Karpas-422 (cell line): ENCODE measurements around the gene WFDC2. TPM values are rescaled to one million over a fixed set of nuclear protein-coding genes. Genes with fewer than 3 reads are reported as not detected.

Experiments used
- DNase-seq: peaks from one replicate; pipeline ENCODE4 v3.0.0-alpha.2; 2015
- H2AFZ ChIP-seq: fragments of 200-600 bp; sonication (generic); 2 replicates; pipeline ENCODE4 v1.6.1; 2014; ENCODE audit warnings: antibody characterized with exemption, low read length, mixed read lengths
- H3K27ac ChIP-seq: fragments of 200-600 bp; sonication (generic); 2 replicates; pipeline ENCODE4 v1.5.1; 2014; ENCODE audit warnings: mild to moderate bottlenecking, low read length, moderate library complexity
- H3K27me3 ChIP-seq: fragments of 200-600 bp; sonication (generic); 2 replicates; pipeline ENCODE4 v1.6.1; 2014; ENCODE audit warnings: low read length, mixed read lengths
- H3K36me3 ChIP-seq: fragments of 200-600 bp; sonication (generic); 2 replicates; pipeline ENCODE4 v1.6.1; 2014; ENCODE audit warnings: low read length, mixed read lengths; ENCODE audit not compliant: insufficient read depth
- H3K4me1 ChIP-seq: fragments of 200-600 bp; sonication (generic); 2 replicates; pipeline ENCODE4 v1.6.1; 2014; ENCODE audit warnings: mild to moderate bottlenecking, low read length, mixed read lengths
- H3K4me2 ChIP-seq: fragments of 200-600 bp; sonication (generic); 2 replicates; pipeline ENCODE4 v1.6.1; 2014; ENCODE audit warnings: low read length, low read depth, mild to moderate bottlenecking; ENCODE audit not compliant: poor library complexity, severe bottlenecking
- H3K4me3 ChIP-seq: fragments of 200-600 bp; sonication (generic); 2 replicates; pipeline ENCODE4 v1.5.1; 2014; ENCODE audit warnings: mild to moderate bottlenecking, antibody characterized with exemption, low read length, mixed read lengths
- H3K79me2 ChIP-seq: fragments of 200-600 bp; sonication (generic); 2 replicates; pipeline ENCODE4 v1.6.1; 2014; ENCODE audit warnings: mild to moderate bottlenecking, low read length, mixed read lengths
- H3K9ac ChIP-seq: fragments of 200-600 bp; sonication (generic); 2 replicates; pipeline ENCODE4 v1.6.0; 2014; ENCODE audit warnings: low read length
- H3K9me2 ChIP-seq: fragments of 200-600 bp; sonication (generic), shearing (Covaris generic); replicated peaks from 2 replicates; pipeline ENCODE4 v1.6.0; 2014; ENCODE audit warnings: mild to moderate bottlenecking, low read length, moderate library complexity; ENCODE audit not compliant: insufficient read depth
- H3K9me3 ChIP-seq: fragments of 300-700, 200-600 bp; sonication (generic); 2 replicates; pipeline ENCODE4 v1.6.1; 2014; ENCODE audit warnings: low read length, mixed read lengths
- H4K20me1 ChIP-seq: fragments of 200-600 bp; sonication (generic); 2 replicates; pipeline ENCODE4 v1.6.1; 2014; ENCODE audit warnings: mild to moderate bottlenecking, antibody characterized with exemption, low read length, low read depth; ENCODE audit not compliant: insufficient read depth
- total RNA-seq: library from RNA; depleted of rRNA; stranded (reverse); fragments of >200 nt; shearing (Covaris generic); gene quantifications from 2 replicates; pipeline ENCODE4 v1.2.3, GENCODE V29; 2014; ENCODE audit warnings: low replicate concordance

WFDC2 gene
- total RNA-seq, 1 experiment from 2014 or later: not detected

DNA sequence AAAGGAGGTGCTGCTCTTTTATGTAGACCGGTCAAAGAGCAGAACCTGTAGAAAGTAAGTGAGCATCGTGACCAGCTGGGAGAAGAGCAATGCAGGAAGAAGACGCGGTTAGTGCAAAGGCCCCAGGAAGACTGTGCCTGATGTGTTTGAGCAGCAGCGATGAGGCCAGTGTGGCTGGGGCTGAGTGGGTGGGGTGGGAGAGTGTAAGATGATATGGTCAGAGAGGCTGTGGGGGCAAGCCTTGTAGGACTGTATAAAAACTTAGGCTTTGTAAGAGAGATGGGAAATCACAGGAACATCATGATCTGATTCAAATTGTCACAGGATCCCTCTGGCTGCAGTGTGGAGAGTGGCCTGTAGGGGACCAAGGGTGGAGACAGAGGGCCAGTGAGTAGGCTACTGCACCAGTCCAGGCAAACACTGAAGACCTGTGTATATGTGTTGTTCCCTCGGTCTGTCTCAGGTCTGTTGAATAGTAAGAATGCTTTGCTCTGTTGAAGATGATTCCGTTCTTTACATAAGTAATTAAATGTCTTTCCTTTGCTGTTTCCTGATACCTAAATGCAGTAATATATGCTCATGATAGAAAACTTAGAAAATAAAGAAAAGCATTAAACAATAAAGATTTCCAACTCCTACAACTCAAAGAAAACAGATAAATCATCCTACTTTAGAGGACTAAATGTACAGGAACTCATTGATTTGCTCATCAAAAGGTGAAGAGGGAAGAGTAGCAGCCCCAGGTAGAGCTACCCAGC, 23.6 kb upstream of the WFDC2 start:
- Histone ChIP-seq H2AFZ (no peak overlapping the region), H3K27me3 (no peaks in the 10 kb centered on the region), H3K4me3 (no peak overlapping the region), H4K20me1 (no peaks in the 10 kb centered on the region), H3K9me2 (no peaks in the 10 kb centered on the region), H3K36me3 (no peaks in the 10 kb centered on the region), H3K79me2 (no peaks in the 10 kb centered on the region), H3K4me2 (no peak overlapping the region), H3K4me1 (no peaks in the 10 kb centered on the region), H3K9ac (no peak overlapping the region), H3K9me3 (no peaks in the 10 kb centered on the region), H3K27ac (no peak overlapping the region)
- peak; percentile 79 for DNase-seq

DNA sequence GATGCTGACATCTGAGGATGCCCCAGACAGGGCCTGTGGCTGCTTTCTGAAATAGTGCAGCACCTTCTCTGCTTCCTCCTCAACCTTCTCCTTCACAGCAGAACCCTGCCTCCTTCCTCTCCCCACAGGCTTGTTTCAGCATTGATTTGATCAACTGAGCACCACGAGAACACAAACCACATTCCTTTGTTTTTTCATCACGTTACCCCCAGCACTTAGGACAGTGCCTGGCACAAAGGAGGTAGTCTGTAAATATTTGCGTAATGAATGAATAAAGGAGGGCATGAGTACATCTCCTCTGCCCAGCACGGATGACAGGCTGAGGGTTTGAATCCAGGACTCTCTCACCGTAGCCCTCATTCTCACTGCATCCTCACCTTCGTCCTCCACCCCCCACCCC, 21.3 kb upstream of the WFDC2 start:
- H3K9ac ChIP-seq: no peak overlapping the region
- no peak overlapping the region for H2AFZ ChIP-seq
- H3K27ac ChIP-seq: no peak overlapping the region

DNA sequence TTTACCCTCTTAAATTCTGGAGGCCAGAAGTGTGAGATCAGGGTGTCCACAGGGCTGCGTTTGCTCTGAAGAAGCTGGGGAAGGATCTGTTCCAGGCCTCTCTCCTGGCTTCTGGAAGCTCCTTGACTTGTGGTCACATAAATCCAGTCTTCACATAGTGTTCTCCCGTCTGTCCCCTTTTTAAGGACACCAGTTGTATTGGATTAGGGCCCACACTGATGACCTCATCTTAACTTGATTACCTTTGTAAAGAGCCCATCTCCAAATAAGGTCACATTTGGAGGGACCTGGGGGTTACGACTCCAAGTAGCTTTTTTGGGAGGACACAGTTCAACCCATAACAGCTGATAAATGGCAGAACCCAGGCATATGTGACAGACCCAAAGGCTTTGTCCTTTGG, 20.0 kb upstream of the WFDC2 start:
- Histone ChIP-seq H3K27me3 (no peaks in the 10 kb centered on the region), H4K20me1 (no peaks in the 10 kb centered on the region), H3K9me3 (no peaks in the 10 kb centered on the region), H3K27ac (no peak overlapping the region), H3K79me2 (no peaks in the 10 kb centered on the region), H3K4me2 (no peak overlapping the region), H3K36me3 (no peaks in the 10 kb centered on the region), H2AFZ (no peak overlapping the region), H3K4me1 (no peaks in the 10 kb centered on the region), H3K9ac (no peak overlapping the region), H3K4me3 (no peak overlapping the region), H3K9me2 (no peaks in the 10 kb centered on the region)
- no peak for DNase-seq

More for the DNA sequence above, 21.3 kb upstream of the WFDC2 start:
- Histone ChIP-seq H3K79me2 (no peaks in the 10 kb centered on the region), H3K9me3 (no peaks in the 10 kb centered on the region), H3K36me3 (no peaks in the 10 kb centered on the region), H3K9me2 (no peaks in the 10 kb centered on the region), H4K20me1 (no peaks in the 10 kb centered on the region), H3K4me1 (no peaks in the 10 kb centered on the region), H3K4me3 (no peak overlapping the region), H3K4me2 (no peak overlapping the region), H3K27me3 (no peaks in the 10 kb centered on the region)
- no peak for DNase-seq

DNA sequence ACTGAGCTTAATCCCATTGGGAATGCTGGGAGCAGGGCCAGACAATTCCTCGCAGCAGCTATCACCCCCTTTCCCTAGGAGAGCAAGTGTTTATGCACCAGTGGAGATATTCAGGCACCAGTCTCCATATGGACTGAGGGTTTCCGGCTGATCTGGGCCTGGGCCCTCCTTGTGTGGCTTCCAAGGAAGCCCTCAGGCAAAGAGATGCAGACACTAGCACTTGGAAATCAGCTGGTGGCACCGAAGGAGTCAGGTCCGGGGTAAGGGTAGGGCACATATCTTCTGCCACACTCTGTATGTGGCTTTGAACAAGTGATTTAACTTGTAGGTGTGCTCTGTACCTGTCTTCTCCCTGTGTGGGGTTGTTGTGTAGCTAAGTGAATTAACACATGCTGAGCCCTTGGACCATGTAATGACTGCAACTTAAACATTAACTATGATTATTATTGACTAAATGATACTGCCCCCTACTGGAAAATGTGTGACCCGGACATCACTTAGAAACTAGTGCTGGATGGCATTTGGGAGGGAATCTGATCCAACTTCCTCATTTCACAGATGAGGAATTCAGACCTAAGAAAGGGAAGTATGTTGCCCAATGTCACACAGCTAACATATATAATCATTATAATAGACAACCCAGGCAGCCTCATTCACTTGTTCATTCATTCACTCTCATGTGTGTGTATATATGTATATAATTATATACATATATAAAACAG, 19.3 kb upstream of the WFDC2 start:
- H3K9me3 ChIP-seq: no peaks in the 10 kb centered on the region
- no peaks in the 10 kb centered on the region for H3K79me2 ChIP-seq
- no peaks in the 10 kb centered on the region for H3K4me1 ChIP-seq
- no peak overlapping the region for H2AFZ ChIP-seq
- no peak overlapping the region for H3K4me3 ChIP-seq
- H4K20me1 ChIP-seq: no peaks in the 10 kb centered on the region
- no peak overlapping the region for H3K27ac ChIP-seq
- H3K27me3 ChIP-seq: no peaks in the 10 kb centered on the region
- no peaks in the 10 kb centered on the region for H3K36me3 ChIP-seq
- H3K4me2 ChIP-seq: no peak overlapping the region
- H3K9ac ChIP-seq: no peak overlapping the region
- peak; percentile 91 for DNase-seq
- H3K9me2 ChIP-seq: no peaks in the 10 kb centered on the region

DNA sequence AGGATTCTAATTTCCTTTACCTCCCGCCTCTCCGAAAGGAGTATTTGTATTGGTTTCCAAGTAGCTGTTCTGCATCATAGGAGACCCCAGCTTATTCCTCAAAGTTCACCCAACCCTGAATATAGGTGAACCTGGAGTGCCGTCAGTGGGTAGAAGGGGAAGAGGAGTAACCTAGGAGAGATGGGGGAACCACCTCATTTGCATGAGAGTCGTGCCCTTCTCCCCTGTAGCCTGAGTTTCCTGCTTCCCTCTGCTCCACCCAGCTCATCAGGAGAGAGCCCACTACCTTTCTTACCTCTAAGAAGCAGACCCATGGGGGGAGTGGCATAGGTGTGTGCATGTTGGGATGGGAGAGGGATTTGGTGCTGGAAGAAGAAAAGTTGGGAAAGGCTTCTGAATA, 17.3 kb upstream of the WFDC2 start:
- Histone ChIP-seq H3K9me2 (no peaks in the 10 kb centered on the region), H3K4me2 (no peak overlapping the region)

DNA sequence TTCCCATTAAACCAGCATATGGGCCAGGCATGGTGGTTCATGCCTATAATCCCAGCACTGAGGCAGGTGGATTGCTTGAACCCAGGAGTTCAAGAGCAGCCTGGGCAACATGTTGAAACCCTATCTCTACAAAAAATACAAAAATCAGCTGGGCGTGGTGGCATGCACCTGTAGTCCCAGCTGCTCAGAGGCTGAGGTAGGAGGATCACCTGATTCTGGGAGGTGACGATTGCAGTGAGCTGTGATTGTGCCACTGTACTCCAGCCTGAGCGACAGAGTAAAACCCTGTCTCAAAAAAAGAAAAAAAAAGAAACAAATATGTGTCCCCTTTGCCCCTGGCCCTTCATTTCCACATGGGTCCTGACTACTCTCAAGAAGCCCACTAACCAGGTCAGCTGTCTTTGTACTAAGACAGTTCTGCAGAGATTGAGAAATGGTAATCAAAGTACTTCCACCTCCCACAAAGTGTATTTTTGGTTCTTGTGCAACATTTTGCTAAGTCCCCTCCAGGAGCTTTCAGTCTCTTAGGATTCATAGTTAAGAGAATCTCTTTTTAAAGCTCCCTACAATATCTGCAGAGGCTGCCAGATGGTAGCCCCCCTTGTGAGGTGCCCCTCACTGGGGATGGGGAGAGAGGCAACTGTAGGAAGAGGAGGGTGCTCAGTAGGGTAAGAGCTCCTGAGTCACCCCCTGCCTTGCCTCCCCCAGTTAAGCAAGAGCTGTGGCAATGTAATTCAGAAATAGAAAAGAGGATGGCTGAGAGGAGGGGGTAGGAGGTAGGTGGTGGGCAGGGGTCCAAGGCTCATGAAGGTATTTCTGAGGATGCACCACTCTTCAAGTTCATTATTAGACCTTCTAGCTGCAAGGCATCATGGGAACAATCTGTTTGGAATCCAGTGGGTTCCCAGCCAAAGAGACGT, 16.5 kb upstream of the WFDC2 start:
- no peaks in the 10 kb centered on the region for H3K36me3 ChIP-seq
- H3K4me1 ChIP-seq: no peaks in the 10 kb centered on the region
- H3K4me2 ChIP-seq: no peak overlapping the region
- H3K79me2 ChIP-seq: no peaks in the 10 kb centered on the region
- H3K9ac ChIP-seq: no peak overlapping the region
- no peaks in the 10 kb centered on the region for H3K9me2 ChIP-seq
- H3K27ac ChIP-seq: no peak overlapping the region
- H2AFZ ChIP-seq: no peak overlapping the region
- no peaks in the 10 kb centered on the region for H3K9me3 ChIP-seq
- no peak for DNase-seq
- H4K20me1 ChIP-seq: no peaks in the 10 kb centered on the region
- no peaks in the 10 kb centered on the region for H3K27me3 ChIP-seq
- H3K4me3 ChIP-seq: no peak overlapping the region

More for the DNA sequence above, 17.3 kb upstream of the WFDC2 start:
- Histone ChIP-seq H3K4me1 (no peaks in the 10 kb centered on the region), H3K9ac (no peak overlapping the region), H3K4me3 (no peak overlapping the region), H3K79me2 (no peaks in the 10 kb centered on the region), H2AFZ (no peak overlapping the region), H3K27me3 (no peaks in the 10 kb centered on the region), H3K27ac (no peak overlapping the region), H4K20me1 (no peaks in the 10 kb centered on the region), H3K36me3 (no peaks in the 10 kb centered on the region), H3K9me3 (no peaks in the 10 kb centered on the region)
- DNase-seq: no peak

DNA sequence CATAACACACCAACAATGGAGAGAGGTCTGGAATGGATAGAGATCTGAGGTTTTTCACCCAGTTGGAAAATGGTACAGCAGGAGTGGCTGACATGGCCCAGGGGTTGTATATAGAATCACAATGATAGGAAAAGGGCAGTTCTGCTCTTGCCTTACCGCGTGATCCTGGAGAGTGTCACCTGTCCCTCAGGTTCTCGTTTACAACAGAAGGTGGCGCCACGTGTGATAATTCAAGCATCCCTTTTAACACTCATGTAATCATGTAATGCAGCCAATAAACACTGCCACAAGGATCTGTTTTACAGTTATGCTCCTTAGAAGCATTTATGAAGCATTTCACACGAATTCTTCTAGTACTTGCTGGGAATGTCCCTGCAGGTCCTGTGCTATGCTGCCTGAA, 12.9 kb upstream of the WFDC2 start:
- Histone ChIP-seq H2AFZ (no peak overlapping the region), H3K27me3 (no peaks in the 10 kb centered on the region), H3K79me2 (no peaks in the 10 kb centered on the region), H3K4me3 (no peak overlapping the region), H3K9ac (no peak overlapping the region), H3K9me2 (no peaks in the 10 kb centered on the region), H3K9me3 (no peaks in the 10 kb centered on the region), H3K27ac (no peak overlapping the region), H4K20me1 (no peaks in the 10 kb centered on the region), H3K4me1 (no peaks in the 10 kb centered on the region), H3K36me3 (no peaks in the 10 kb centered on the region), H3K4me2 (no peak overlapping the region)
- DNase-seq: peak; percentile 73

DNA sequence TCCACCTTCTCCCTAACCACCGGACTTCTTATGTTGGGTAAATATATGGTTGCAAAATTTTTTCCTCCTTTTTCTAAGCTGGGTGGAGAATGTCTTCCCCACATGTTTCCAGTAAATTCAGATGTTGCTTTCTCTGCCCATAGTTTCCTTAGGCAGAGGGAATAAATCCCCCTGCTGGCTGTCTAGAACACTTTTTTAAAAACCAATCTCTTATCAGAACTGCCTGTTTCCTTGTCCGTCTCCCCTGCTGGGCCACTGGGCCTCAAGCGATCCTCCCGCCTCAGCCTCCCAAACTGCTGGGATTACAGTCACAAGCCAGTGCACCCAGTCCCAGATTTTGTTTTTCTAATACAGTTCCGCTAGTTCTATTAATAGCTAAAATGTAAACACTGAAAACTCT, 9.9 kb upstream of the WFDC2 start:
- Histone ChIP-seq H3K36me3 (no peaks in the 10 kb centered on the region), H3K9me2 (no peaks in the 10 kb centered on the region), H3K27ac (no peak overlapping the region), H3K9me3 (no peaks in the 10 kb centered on the region), H3K4me2 (no peak overlapping the region), H3K4me1 (no peaks in the 10 kb centered on the region), H2AFZ (no peak overlapping the region), H3K4me3 (no peak overlapping the region), H4K20me1 (no peaks in the 10 kb centered on the region), H3K79me2 (no peaks in the 10 kb centered on the region), H3K27me3 (peaks cover 2% of the 10 kb centered on the region; the same call in 1 of the 2 replicates), H3K9ac (no peak overlapping the region)
- no peak for DNase-seq
